ENCODE measurements around the gene SORCS2. TPM values are rescaled to one million over a fixed set of nuclear protein-coding genes. Genes with fewer than 3 reads are reported as not detected.

Gene SORCS2
- total RNA-seq, 1 donor from 2014 or later: 3.1 TPM

- Histone ChIP-seq H3K4me3 (ENCODE audit: low read length in 3 of 3) (no peak overlapping the region), H3K27me3 (ENCODE audit: control insufficient read depth in 3 of 3, insufficient read depth in 3 of 3, low read length in 3 of 3) (peaks cover 4 to 33% (median 13%) of the 10 kb centered on the region in 3 donors), H3K27ac (ENCODE audit: low read depth, low read length) (no peak overlapping the region), H3K36me3 (ENCODE audit: control insufficient read depth in 3 of 3, insufficient read depth in 3 of 3, low read length in 3 of 3) (no peaks in the 10 kb centered on the region), H3K9ac (ENCODE audit: low read depth in 1 of 3, low read length in 3 of 3) (no peak overlapping the region), H3K4me1 (ENCODE audit: control insufficient read depth in 3 of 3, insufficient read depth in 3 of 3, low read length in 3 of 3) (peaks cover 0 to 10% (median 0%) of the 10 kb centered on the region in 3 donors), H3K9me3 (ENCODE audit: control insufficient read depth in 3 of 3, low read length in 3 of 3) (no peaks in the 10 kb centered on the region)
These were observed 225.3 kb downstream of the SORCS2 start for GRCh38 chr4:7417639-7418038.

- Histone ChIP-seq H3K4me1 (ENCODE audit: control insufficient read depth in 3 of 3, insufficient read depth in 3 of 3, low read length in 3 of 3) (peaks cover 0 to 10% (median 0%) of the 10 kb centered on the region in 3 donors), H3K4me3 (ENCODE audit: low read length in 3 of 3) (no peak overlapping the region), H3K36me3 (ENCODE audit: control insufficient read depth in 3 of 3, insufficient read depth in 3 of 3, low read length in 3 of 3) (no peaks in the 10 kb centered on the region), H3K27me3 (ENCODE audit: control insufficient read depth in 3 of 3, insufficient read depth in 3 of 3, low read length in 3 of 3) (peaks cover 4 to 30% (median 12%) of the 10 kb centered on the region in 3 donors), H3K9me3 (ENCODE audit: control insufficient read depth in 3 of 3, low read length in 3 of 3) (no peaks in the 10 kb centered on the region), H3K27ac (ENCODE audit: low read depth, low read length) (no peak overlapping the region), H3K9ac (ENCODE audit: low read depth in 1 of 3, low read length in 3 of 3) (no peak overlapping the region)
These were observed 226.0 kb downstream of the SORCS2 start for GRCh38 chr4:7418131-7418943.

- no peak overlapping the region for H3K27ac ChIP-seq (ENCODE audit: low read depth, low read length)
- no peak overlapping the region for H3K4me3 ChIP-seq (ENCODE audit: low read length in 3 of 3)
- no peaks in the 10 kb centered on the region for H3K36me3 ChIP-seq (ENCODE audit: control insufficient read depth in 3 of 3, insufficient read depth in 3 of 3, low read length in 3 of 3)
- H3K9me3 ChIP-seq (ENCODE audit: control insufficient read depth in 3 of 3, low read length in 3 of 3): no peaks in the 10 kb centered on the region
- H3K4me1 ChIP-seq (ENCODE audit: control insufficient read depth in 3 of 3, insufficient read depth in 3 of 3, low read length in 3 of 3): peaks cover 0 to 10% (median 0%) of the 10 kb centered on the region in 3 donors
- no peak overlapping the region for H3K9ac ChIP-seq (ENCODE audit: low read depth in 1 of 3, low read length in 3 of 3)
- peaks cover 0 to 21% (median 20%) of the 10 kb centered on the region in 3 donors for H3K27me3 ChIP-seq (ENCODE audit: control insufficient read depth in 3 of 3, insufficient read depth in 3 of 3, low read length in 3 of 3)
These were observed 227.8 kb downstream of the SORCS2 start for GRCh38 chr4:7419961-7420660.

GRCh38 chr4:7420661-7421040 is 228.3 kb downstream of the SORCS2 start:
- Histone ChIP-seq H3K9me3 (ENCODE audit: control insufficient read depth in 3 of 3, low read length in 3 of 3) (no peaks in the 10 kb centered on the region), H3K27me3 (ENCODE audit: control insufficient read depth in 3 of 3, insufficient read depth in 3 of 3, low read length in 3 of 3) (peaks cover 0 to 21% (median 20%) of the 10 kb centered on the region in 3 donors), H3K36me3 (ENCODE audit: control insufficient read depth in 3 of 3, insufficient read depth in 3 of 3, low read length in 3 of 3) (no peaks in the 10 kb centered on the region), H3K4me3 (ENCODE audit: low read length in 3 of 3) (no peak overlapping the region), H3K4me1 (ENCODE audit: control insufficient read depth in 3 of 3, insufficient read depth in 3 of 3, low read length in 3 of 3) (peaks cover 0 to 10% (median 0%) of the 10 kb centered on the region in 3 donors), H3K9ac (ENCODE audit: low read depth in 1 of 3, low read length in 3 of 3) (no peak overlapping the region), H3K27ac (ENCODE audit: low read depth, low read length) (no peak overlapping the region)

- Histone ChIP-seq H3K4me3 (ENCODE audit: low read length in 3 of 3) (no peak overlapping the region), H3K27me3 (ENCODE audit: control insufficient read depth in 3 of 3, insufficient read depth in 3 of 3, low read length in 3 of 3) (peaks cover 0 to 21% (median 20%) of the 10 kb centered on the region in 3 donors), H3K4me1 (ENCODE audit: control insufficient read depth in 3 of 3, insufficient read depth in 3 of 3, low read length in 3 of 3) (peaks cover 0 to 10% (median 0%) of the 10 kb centered on the region in 3 donors), H3K27ac (ENCODE audit: low read depth, low read length) (no peak overlapping the region), H3K36me3 (ENCODE audit: control insufficient read depth in 3 of 3, insufficient read depth in 3 of 3, low read length in 3 of 3) (no peaks in the 10 kb centered on the region), H3K9me3 (ENCODE audit: control insufficient read depth in 3 of 3, low read length in 3 of 3) (no peaks in the 10 kb centered on the region), H3K9ac (ENCODE audit: low read depth in 1 of 3, low read length in 3 of 3) (no peak overlapping the region)
These were observed 229.2 kb downstream of the SORCS2 start for GRCh38 chr4:7421356-7422150.

- no peak overlapping the region for H3K9ac ChIP-seq (ENCODE audit: low read depth in 1 of 3, low read length in 3 of 3)
- H3K4me3 ChIP-seq (ENCODE audit: low read length in 3 of 3): no peak overlapping the region
- no peak overlapping the region for H3K27ac ChIP-seq (ENCODE audit: low read depth, low read length)
- H3K27me3 ChIP-seq (ENCODE audit: control insufficient read depth in 3 of 3, insufficient read depth in 3 of 3, low read length in 3 of 3): peaks cover 0 to 21% (median 20%) of the 10 kb centered on the region in 3 donors
- H3K9me3 ChIP-seq (ENCODE audit: control insufficient read depth in 3 of 3, low read length in 3 of 3): no peaks in the 10 kb centered on the region
- no peaks in the 10 kb centered on the region for H3K36me3 ChIP-seq (ENCODE audit: control insufficient read depth in 3 of 3, insufficient read depth in 3 of 3, low read length in 3 of 3)
- H3K4me1 ChIP-seq (ENCODE audit: control insufficient read depth in 3 of 3, insufficient read depth in 3 of 3, low read length in 3 of 3): peaks cover 0 to 10% (median 0%) of the 10 kb centered on the region in 3 donors
These were observed 230.0 kb downstream of the SORCS2 start for GRCh38 chr4:7422151-7422897.

GRCh38 chr4:7422898-7423180 is 230.5 kb downstream of the SORCS2 start:
- peaks cover 0 to 20% (median 18%) of the 10 kb centered on the region in 3 donors for H3K27me3 ChIP-seq (ENCODE audit: control insufficient read depth in 3 of 3, insufficient read depth in 3 of 3, low read length in 3 of 3)
- H3K4me1 ChIP-seq (ENCODE audit: control insufficient read depth in 3 of 3, insufficient read depth in 3 of 3, low read length in 3 of 3): peaks cover 0 to 10% (median 0%) of the 10 kb centered on the region in 3 donors
- no peak overlapping the region for H3K27ac ChIP-seq (ENCODE audit: low read depth, low read length)
- no peak overlapping the region for H3K4me3 ChIP-seq (ENCODE audit: low read length in 3 of 3)
- H3K9me3 ChIP-seq (ENCODE audit: control insufficient read depth in 3 of 3, low read length in 3 of 3): no peaks in the 10 kb centered on the region
- no peaks in the 10 kb centered on the region for H3K36me3 ChIP-seq (ENCODE audit: control insufficient read depth in 3 of 3, insufficient read depth in 3 of 3, low read length in 3 of 3)
- no peak overlapping the region for H3K9ac ChIP-seq (ENCODE audit: low read depth in 1 of 3, low read length in 3 of 3)

GRCh38 chr4:7423391-7423790 is 231.1 kb downstream of the SORCS2 start:
- Histone ChIP-seq H3K9ac (ENCODE audit: low read depth in 1 of 3, low read length in 3 of 3) (no peak overlapping the region), H3K9me3 (ENCODE audit: control insufficient read depth in 3 of 3, low read length in 3 of 3) (no peaks in the 10 kb centered on the region), H3K27me3 (ENCODE audit: control insufficient read depth in 3 of 3, insufficient read depth in 3 of 3, low read length in 3 of 3) (peaks cover 0 to 23% (median 15%) of the 10 kb centered on the region in 3 donors), H3K4me1 (ENCODE audit: control insufficient read depth in 3 of 3, insufficient read depth in 3 of 3, low read length in 3 of 3) (peaks cover 0 to 10% (median 0%) of the 10 kb centered on the region in 3 donors), H3K36me3 (ENCODE audit: control insufficient read depth in 3 of 3, insufficient read depth in 3 of 3, low read length in 3 of 3) (no peaks in the 10 kb centered on the region), H3K27ac (ENCODE audit: low read depth, low read length) (no peak overlapping the region), H3K4me3 (ENCODE audit: low read length in 3 of 3) (no peak overlapping the region)

GRCh38 chr4:7423801-7424552 is 231.6 kb downstream of the SORCS2 start:
- no peak overlapping the region for H3K9ac ChIP-seq (ENCODE audit: low read depth in 1 of 3, low read length in 3 of 3)
- H3K4me1 ChIP-seq (ENCODE audit: control insufficient read depth in 3 of 3, insufficient read depth in 3 of 3, low read length in 3 of 3): peaks cover 0 to 10% (median 0%) of the 10 kb centered on the region in 3 donors
- no peak overlapping the region for H3K4me3 ChIP-seq (ENCODE audit: low read length in 3 of 3)
- no peaks in the 10 kb centered on the region for H3K9me3 ChIP-seq (ENCODE audit: control insufficient read depth in 3 of 3, low read length in 3 of 3)
- no peak overlapping the region for H3K27ac ChIP-seq (ENCODE audit: low read depth, low read length)
- no peaks in the 10 kb centered on the region for H3K36me3 ChIP-seq (ENCODE audit: control insufficient read depth in 3 of 3, insufficient read depth in 3 of 3, low read length in 3 of 3)
- peaks cover 0 to 23% (median 15%) of the 10 kb centered on the region in 3 donors for H3K27me3 ChIP-seq (ENCODE audit: control insufficient read depth in 3 of 3, insufficient read depth in 3 of 3, low read length in 3 of 3)

Data from skeletal muscle tissue (tissue), 4 donors.